ENCODE data around the gene UBE2D4. TPM values are rescaled to one million over a fixed set of nuclear protein-coding genes. Genes with fewer than 3 reads are reported as not detected.

The UBE2D4 gene
- total and polyA plus RNA-seq, 9 of the 15 experiments (the other 6 are each of a cell fraction or from before 2014, with no cell fraction given), result 3.3 to 16.2 (median 7.5) TPM

- TF ChIP-seq ZNF449 (CRISPR knock-in tag; IDR thresholded peaks at IDR 0.05) (peak; percentile 18; the same call in 1 of the 2 replicates), ZNF395 (CRISPR knock-in tag; IDR thresholded peaks at IDR 0.05) (peak; percentile 89; the same call in 1 of the 2 replicates), MEIS2 (IDR thresholded peaks at IDR 0.05; ENCODE audit: partially characterized antibody) (peak; percentile 69), ZSCAN32 (CRISPR knock-in tag; IDR thresholded peaks at IDR 0.05) (no peak), CGGBP1 (CRISPR knock-in tag; IDR thresholded peaks at IDR 0.05) (peak; percentile 73; the same call in 1 of the 2 replicates), MCM2 (IDR thresholded peaks at IDR 0.05; ENCODE audit: low read depth) (no peak), ZNF280B (CRISPR knock-in tag; IDR thresholded peaks at IDR 0.05) (no peak), HMGN3 (IDR thresholded peaks at IDR 0.05; ENCODE audit: borderline replicate concordance, extremely low read depth, insufficient read length, low read depth, low read length) (peak; percentile 90), KHSRP (IDR thresholded peaks at IDR 0.05) (no peak), FOXM1 (IDR thresholded peaks at IDR 0.05; ENCODE audit: low read depth) (no peak), FOXM1 (CRISPR knock-in tag; IDR thresholded peaks at IDR 0.05; ENCODE audit: low read depth) (peak; percentile 96), BRD4 (IDR thresholded peaks at IDR 0.05) (0 out of 2 replicates have a peak, but pooled peaks have one; percentile 7), BHLHE40 (IDR thresholded peaks at IDR 0.05; ENCODE audit: low read length) (peak; percentile 84), CBFB (CRISPR knock-in tag; IDR thresholded peaks at IDR 0.05) (peak; percentile 58; the same call in 1 of the 2 replicates), ZNF143 (CRISPR knock-in tag; IDR thresholded peaks at IDR 0.05) (peak; percentile 66; the same call in 1 of the 2 replicates), CREB3L1 (IDR thresholded peaks at IDR 0.05; ENCODE audit: borderline replicate concordance, low read depth) (peak; percentile 79), MTA3 (IDR thresholded peaks at IDR 0.05; ENCODE audit: borderline replicate concordance) (peak; percentile 92; the same call in 1 of the 2 replicates), GTF2E2 (tag; IDR thresholded peaks at IDR 0.05) (peak; percentile 91; the same call in 1 of the 2 replicates), CBX1 (IDR thresholded peaks at IDR 0.05; ENCODE audit: low read depth) (peak; percentile 86), SP1 (CRISPR knock-in tag; IDR thresholded peaks at IDR 0.05) (peak; percentile 75)
Measured at GRCh38 chr7:43925984-43926797, at the start of gene UBE2D4 (continued).
